Measurements from ENCODE around the gene TTYH2.

Gene TTYH2

GRCh38 chr17:74165797-74166365 lies 47.5 kb upstream of the TTYH2 start:
- Histone ChIP-seq H3K27ac (ENCODE audit: low read depth, low read length) (no peak overlapping the region), H3K9ac (ENCODE audit: low read length) (no peak overlapping the region), H3K9me2 (replicated peaks; ENCODE audit: insufficient read depth, low read length) (no peaks in the 10 kb centered on the region), H3K27me3 (ENCODE audit: low read length) (no peaks in the 10 kb centered on the region), H2AFZ (ENCODE audit: low read depth, low read length, severe bottlenecking) (no peak overlapping the region), H3F3A (ENCODE audit: insufficient read depth) (no peaks in the 10 kb centered on the region), H3K36me3 (ENCODE audit: low read length) (no peaks in the 10 kb centered on the region), H3K79me2 (ENCODE audit: insufficient read depth, low read length) (no peaks in the 10 kb centered on the region), H3K4me2 (ENCODE audit: low read depth, low read length, poor library complexity, severe bottlenecking) (no peak overlapping the region), H3K4me3 (ENCODE audit: insufficient read depth, low read length, poor library complexity, severe bottlenecking) (no peak overlapping the region), H4K20me1 (ENCODE audit: low read depth, low read length) (no peaks in the 10 kb centered on the region), H3K9me3 (ENCODE audit: insufficient read depth, low read length) (no peaks in the 10 kb centered on the region)
- no peak for TF ChIP-seq CTCF (IDR thresholded peaks at IDR 0.05; ENCODE audit: insufficient read depth, low read length, poor library complexity, severe bottlenecking)
- no peak for TF ChIP-seq EZH2phosphoT487 (conservative IDR thresholded peaks at IDR 0.05; ENCODE audit: low read length)

GRCh38 chr17:74170924-74171323 lies 42.4 kb upstream of the TTYH2 start:
- no peak for TF ChIP-seq EZH2phosphoT487 (conservative IDR thresholded peaks at IDR 0.05; ENCODE audit: low read length)
- TF ChIP-seq CTCF (IDR thresholded peaks at IDR 0.05; ENCODE audit: insufficient read depth, low read length, poor library complexity, severe bottlenecking): no peak
- Histone ChIP-seq H4K20me1 (ENCODE audit: low read depth, low read length) (no peaks in the 10 kb centered on the region), H3F3A (ENCODE audit: insufficient read depth) (no peaks in the 10 kb centered on the region), H2AFZ (ENCODE audit: low read depth, low read length, severe bottlenecking) (no peak overlapping the region), H3K27ac (ENCODE audit: low read depth, low read length) (no peak overlapping the region), H3K4me3 (ENCODE audit: insufficient read depth, low read length, poor library complexity, severe bottlenecking) (no peak overlapping the region), H3K4me2 (ENCODE audit: low read depth, low read length, poor library complexity, severe bottlenecking) (no peak overlapping the region), H3K27me3 (ENCODE audit: low read length) (no peaks in the 10 kb centered on the region; the same call in 1 of the 2 replicates), H3K9me3 (ENCODE audit: insufficient read depth, low read length) (no peaks in the 10 kb centered on the region), H3K79me2 (ENCODE audit: insufficient read depth, low read length) (no peaks in the 10 kb centered on the region), H3K9me2 (replicated peaks; ENCODE audit: insufficient read depth, low read length) (no peaks in the 10 kb centered on the region), H3K9ac (ENCODE audit: low read length) (no peak overlapping the region), H3K36me3 (ENCODE audit: low read length) (no peaks in the 10 kb centered on the region)

GRCh38 chr17:74172700-74173099 lies 40.7 kb upstream of the TTYH2 start:
- Histone ChIP-seq H3K9me2 (replicated peaks; ENCODE audit: insufficient read depth, low read length) (no peaks in the 10 kb centered on the region), H2AFZ (ENCODE audit: low read depth, low read length, severe bottlenecking) (no peak overlapping the region), H3K9ac (ENCODE audit: low read length) (no peak overlapping the region), H3F3A (ENCODE audit: insufficient read depth) (no peaks in the 10 kb centered on the region), H3K79me2 (ENCODE audit: insufficient read depth, low read length) (no peaks in the 10 kb centered on the region), H3K9me3 (ENCODE audit: insufficient read depth, low read length) (no peaks in the 10 kb centered on the region), H3K4me3 (ENCODE audit: insufficient read depth, low read length, poor library complexity, severe bottlenecking) (no peak overlapping the region), H3K36me3 (ENCODE audit: low read length) (no peaks in the 10 kb centered on the region), H3K27me3 (ENCODE audit: low read length) (no peaks in the 10 kb centered on the region; the same call in 1 of the 2 replicates), H4K20me1 (ENCODE audit: low read depth, low read length) (no peaks in the 10 kb centered on the region), H3K27ac (ENCODE audit: low read depth, low read length) (no peak overlapping the region), H3K4me2 (ENCODE audit: low read depth, low read length, poor library complexity, severe bottlenecking) (no peak overlapping the region)
- TF ChIP-seq CTCF (IDR thresholded peaks at IDR 0.05; ENCODE audit: insufficient read depth, low read length, poor library complexity, severe bottlenecking): no peak
